Natural killer cell treated with Interleukin-12 subunit alpha and Interleukin-12 subunit beta and Interleukin-15 and Interleukin-18, amount 100 ng/mL, for 72 hours (primary cell): ENCODE measurements around the gene ABI1. TPM values are rescaled to one million over a fixed set of nuclear protein-coding genes. Genes with fewer than 3 reads are reported as not detected.

Source experiments
- ATAC-seq, 2 donors: fragments of 150-1000 bp; cut with Tn5 transposase in 1 of 2; sonication (Bioruptor Pico), chemical (Tn5 transposase) in 1 of 2; 2 replicates each; pipeline ENCODE4 v1.10.0; 2021
- DNase-seq: peaks from one replicate; pipeline ENCODE4 v3.0.0; 2022; ENCODE audit warnings: low spot score
- H3K27ac Mint-ChIP-seq, 2 donors: 1 replicate in 1 of 2; 2 replicates in 1 of 2; pipeline ENCODE4 v1.8.0; 2022; ENCODE audit warnings: mixed read lengths in 2 of 2, mild to moderate bottlenecking in 1 of 2, moderate library complexity in 1 of 2
- H3K27me3 Mint-ChIP-seq, 2 donors: 1 replicate in 1 of 2; 2 replicates in 1 of 2; pipeline ENCODE4 v1.8.0; 2022; ENCODE audit warnings: mixed read lengths in 2 of 2
- H3K36me3 Mint-ChIP-seq: one replicate; pipeline ENCODE4 v1.8.0; 2022; ENCODE audit warnings: mixed read lengths
- H3K4me1 Mint-ChIP-seq, 2 donors: 1 replicate in 1 of 2; 2 replicates in 1 of 2; pipeline ENCODE4 v1.8.0; 2022; ENCODE audit warnings: low read depth in 2 of 2, mixed read lengths in 2 of 2, mild to moderate bottlenecking in 1 of 2
- H3K4me3 Mint-ChIP-seq: one replicate; pipeline ENCODE4 v1.8.0; 2022; ENCODE audit warnings: mixed read lengths
- H3K9me3 Mint-ChIP-seq: 2 replicates; pipeline ENCODE4 v1.8.0; 2022; ENCODE audit warnings: mixed read lengths
- total RNA-seq, 2 donors: library from RNA; stranded (reverse); gene quantifications; one replicate each; pipeline ENCODE4 v1.2.3, GENCODE V29; 2022

ABI1 gene
- total RNA-seq, 2 donors from 2014 or later, result 42.1 to 66.7 TPM

- Mint-ChIP-seq H3K4me3 (no peak overlapping the region), H3K27ac (no peak overlapping the region), H3K9me3 (no peaks in the 10 kb centered on the region), H3K27me3 (no peaks in the 10 kb centered on the region), H3K36me3 (peaks cover 15% of the 10 kb centered on the region), H3K4me1 (peaks cover 10 to 14% of the 10 kb centered on the region in 2 donors)
- ATAC-seq (no peak), DNase-seq (no peak)
Measured at GRCh38 chr10:26723016-26723415, 137.7 kb downstream of the ABI1 start.

DNA sequence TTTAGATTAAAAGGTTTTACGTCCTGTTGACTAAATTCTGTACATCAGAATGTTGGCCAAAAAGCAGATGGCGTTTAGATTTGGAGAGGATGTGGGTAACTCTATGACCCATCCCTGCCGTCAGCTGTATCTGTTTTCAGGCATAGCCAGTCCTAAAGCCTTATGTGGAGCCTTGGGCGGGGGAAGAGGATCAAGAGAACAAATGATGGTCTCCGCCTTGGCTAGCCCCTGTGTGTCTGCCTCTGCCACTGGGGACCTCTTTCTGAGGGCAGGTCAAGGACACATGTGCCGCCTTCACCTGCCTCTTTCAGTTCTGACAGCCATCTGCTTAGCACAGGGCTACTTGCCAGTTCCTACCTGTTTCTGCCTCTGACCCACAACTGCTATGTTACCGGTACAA is 139.2 kb downstream of the ABI1 start:
- peak; percentile 89 to 98 for ATAC-seq
- peaks cover 9% of the 10 kb centered on the region for H3K36me3 Mint-ChIP-seq
- H3K4me1 Mint-ChIP-seq, result peaks cover 10 to 14% of the 10 kb centered on the region in 2 donors
- peak overlapping the region; percentile 73 for H3K4me3 Mint-ChIP-seq
- no peaks in the 10 kb centered on the region for H3K27me3 Mint-ChIP-seq
- DNase-seq, result no peak
- H3K9me3 Mint-ChIP-seq, result no peaks in the 10 kb centered on the region
- peak overlapping the region; percentile 83 to 92 for H3K27ac Mint-ChIP-seq

- Mint-ChIP-seq H3K4me1 (peaks cover 8 to 10% of the 10 kb centered on the region in 2 donors), H3K27me3 (no peaks in the 10 kb centered on the region), H3K27ac (no peak overlapping the region), H3K36me3 (peaks cover 4% of the 10 kb centered on the region), H3K9me3 (no peaks in the 10 kb centered on the region), H3K4me3 (no peak overlapping the region)
- DNase-seq, result no peak
- no peak for ATAC-seq
Measured at GRCh38 chr10:26717476-26717875, 143.3 kb downstream of the ABI1 start.

DNA sequence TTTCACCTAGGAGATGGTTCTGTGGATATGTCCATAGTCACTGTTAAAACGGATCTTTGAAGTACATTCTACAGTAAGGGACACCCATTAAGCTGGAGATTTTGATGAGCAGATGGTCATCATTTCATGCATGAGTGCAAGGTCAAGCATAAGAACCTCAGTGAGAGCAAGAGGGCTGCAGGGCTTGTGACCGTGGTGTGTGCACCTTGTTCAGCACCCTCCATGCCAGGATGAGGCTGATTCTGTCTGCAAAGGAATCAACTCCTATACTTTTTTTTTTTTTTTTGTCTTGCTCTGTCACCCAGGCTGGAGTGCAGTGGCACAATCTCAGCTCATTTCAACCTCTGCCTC is 145.6 kb downstream of the ABI1 start:
- Mint-ChIP-seq H3K9me3 (no peaks in the 10 kb centered on the region), H3K27ac (no peak overlapping the region), H3K4me3 (no peak overlapping the region), H3K36me3 (peaks cover 12% of the 10 kb centered on the region), H3K27me3 (no peaks in the 10 kb centered on the region), H3K4me1 (no peaks in the 10 kb centered on the region)
- no peak for ATAC-seq
- DNase-seq, result no peak

- Mint-ChIP-seq H3K36me3 (peaks cover 12% of the 10 kb centered on the region), H3K27ac (no peak overlapping the region), H3K4me1 (no peaks in the 10 kb centered on the region), H3K4me3 (no peak overlapping the region), H3K9me3 (no peaks in the 10 kb centered on the region), H3K27me3 (no peaks in the 10 kb centered on the region)
- DNase-seq (no peak), ATAC-seq (no peak)
Measured at GRCh38 chr10:26714415-26715136, 146.2 kb downstream of the ABI1 start.

DNA sequence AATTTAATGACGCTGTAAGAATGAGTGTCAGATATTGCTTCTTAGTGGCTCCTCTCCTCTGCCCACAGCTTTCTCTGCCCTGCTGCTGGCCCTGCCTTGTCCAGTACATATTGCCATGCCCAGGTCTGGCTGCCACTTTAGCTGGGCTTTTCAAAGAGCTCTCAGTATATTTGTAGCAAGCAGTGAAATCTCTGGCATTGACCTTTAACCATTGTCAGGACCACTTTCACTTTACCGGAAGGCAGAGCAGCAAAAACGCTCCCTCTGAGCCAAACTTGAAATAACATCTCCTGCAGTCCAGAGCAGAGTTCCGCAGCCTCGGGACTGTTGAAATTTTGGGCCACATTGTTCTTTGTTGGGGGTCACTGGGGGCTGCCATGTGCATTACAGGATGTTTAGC is 149.4 kb downstream of the ABI1 start:
- Mint-ChIP-seq H3K27ac (no peak overlapping the region), H3K36me3 (peaks cover 32% of the 10 kb centered on the region), H3K4me3 (no peak overlapping the region), H3K4me1 (peaks cover 13 to 16% of the 10 kb centered on the region in 2 donors), H3K9me3 (no peaks in the 10 kb centered on the region), H3K27me3 (no peaks in the 10 kb centered on the region)
- ATAC-seq (no peak), DNase-seq (no peak)

DNA sequence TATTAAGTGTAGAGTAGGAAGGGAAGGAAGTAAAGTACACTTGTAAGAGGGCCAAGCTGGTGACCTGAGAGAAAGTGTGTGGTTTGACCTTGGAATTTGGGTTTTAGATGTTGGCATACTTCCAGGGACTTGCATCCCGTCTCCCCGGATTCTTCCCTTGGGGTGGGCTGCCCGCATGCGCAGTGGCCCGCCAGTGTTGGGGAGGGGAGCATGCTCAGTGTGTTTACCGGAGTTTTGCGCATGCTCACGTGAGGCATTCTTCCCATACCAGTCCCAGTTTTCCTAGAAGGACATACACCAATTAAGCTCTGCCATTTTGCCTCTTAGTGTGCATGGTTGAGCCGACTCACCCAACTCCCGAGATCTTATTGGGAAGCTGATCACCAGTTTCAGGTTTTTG is 153.8 kb downstream of the ABI1 start:
- ATAC-seq (no peak), DNase-seq (no peak)
- Mint-ChIP-seq H3K27me3 (no peaks in the 10 kb centered on the region), H3K4me1 (peaks cover 20 to 21% of the 10 kb centered on the region in 2 donors), H3K9me3 (no peaks in the 10 kb centered on the region), H3K36me3 (peaks cover 43% of the 10 kb centered on the region), H3K4me3 (no peak overlapping the region), H3K27ac (no peak overlapping the region)

- Mint-ChIP-seq H3K27me3 (no peaks in the 10 kb centered on the region), H3K4me3 (peak overlapping the region; percentile 59), H3K27ac (peak overlapping the region; percentile 36 to 61), H3K9me3 (no peaks in the 10 kb centered on the region), H3K4me1 (peaks cover 20 to 21% of the 10 kb centered on the region in 2 donors), H3K36me3 (peaks cover 40% of the 10 kb centered on the region)
- ATAC-seq (peak; percentile 59 to 65), DNase-seq (no peak)
Measured at GRCh38 chr10:26706206-26706605, 154.6 kb downstream of the ABI1 start.

DNA sequence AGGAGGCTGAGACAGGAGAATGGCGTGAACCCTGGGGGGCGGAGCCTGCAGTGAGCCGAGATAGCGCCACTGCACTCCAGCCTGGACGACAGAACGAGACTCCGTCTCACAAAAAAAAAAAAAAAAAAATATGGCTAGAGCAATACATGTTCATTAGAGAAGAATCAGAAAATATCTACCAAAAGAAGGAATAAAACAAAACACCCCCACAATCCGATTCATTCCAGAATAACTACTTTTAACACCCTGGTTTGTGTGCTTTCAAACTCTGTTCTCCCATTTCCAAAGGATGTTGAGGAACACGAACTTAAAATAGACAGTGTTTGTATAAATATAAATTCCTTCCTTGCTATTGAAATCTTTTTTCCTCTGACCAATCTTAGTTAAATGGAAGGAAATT is 156.8 kb downstream of the ABI1 start:
- H3K27me3 Mint-ChIP-seq, result no peaks in the 10 kb centered on the region
- DNase-seq, result no peak
- no peaks in the 10 kb centered on the region for H3K9me3 Mint-ChIP-seq
- no peak for ATAC-seq
- peaks cover 44% of the 10 kb centered on the region for H3K36me3 Mint-ChIP-seq
- peaks cover 27% of the 10 kb centered on the region in 2 donors for H3K4me1 Mint-ChIP-seq
- no peak overlapping the region for H3K4me3 Mint-ChIP-seq
- H3K27ac Mint-ChIP-seq, result no peak overlapping the region

DNA sequence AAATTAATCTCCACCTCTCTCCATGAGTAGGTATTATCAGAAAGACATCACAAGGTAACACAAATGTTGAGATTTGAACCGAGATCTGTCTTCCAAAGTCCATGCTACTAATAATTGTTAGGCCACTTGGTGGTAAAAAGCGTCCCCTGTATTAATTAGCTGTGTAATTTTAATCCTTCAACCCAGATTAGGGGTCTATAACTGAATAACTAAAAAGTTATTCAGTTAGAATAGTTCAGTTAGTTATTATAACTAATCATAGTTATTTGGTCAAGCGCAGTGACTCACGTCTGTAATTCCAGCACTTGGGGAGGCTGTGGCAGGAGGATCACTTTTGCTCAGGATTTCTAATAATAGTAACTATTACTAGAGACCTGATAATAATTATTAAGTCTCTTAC is 157.7 kb downstream of the ABI1 start:
- Mint-ChIP-seq H3K27me3 (no peaks in the 10 kb centered on the region), H3K4me3 (no peak overlapping the region), H3K27ac (no peak overlapping the region), H3K36me3 (peaks cover 39% of the 10 kb centered on the region), H3K4me1 (peaks cover 26 to 31% of the 10 kb centered on the region in 2 donors), H3K9me3 (no peaks in the 10 kb centered on the region)
- ATAC-seq (no peak), DNase-seq (no peak)

DNA sequence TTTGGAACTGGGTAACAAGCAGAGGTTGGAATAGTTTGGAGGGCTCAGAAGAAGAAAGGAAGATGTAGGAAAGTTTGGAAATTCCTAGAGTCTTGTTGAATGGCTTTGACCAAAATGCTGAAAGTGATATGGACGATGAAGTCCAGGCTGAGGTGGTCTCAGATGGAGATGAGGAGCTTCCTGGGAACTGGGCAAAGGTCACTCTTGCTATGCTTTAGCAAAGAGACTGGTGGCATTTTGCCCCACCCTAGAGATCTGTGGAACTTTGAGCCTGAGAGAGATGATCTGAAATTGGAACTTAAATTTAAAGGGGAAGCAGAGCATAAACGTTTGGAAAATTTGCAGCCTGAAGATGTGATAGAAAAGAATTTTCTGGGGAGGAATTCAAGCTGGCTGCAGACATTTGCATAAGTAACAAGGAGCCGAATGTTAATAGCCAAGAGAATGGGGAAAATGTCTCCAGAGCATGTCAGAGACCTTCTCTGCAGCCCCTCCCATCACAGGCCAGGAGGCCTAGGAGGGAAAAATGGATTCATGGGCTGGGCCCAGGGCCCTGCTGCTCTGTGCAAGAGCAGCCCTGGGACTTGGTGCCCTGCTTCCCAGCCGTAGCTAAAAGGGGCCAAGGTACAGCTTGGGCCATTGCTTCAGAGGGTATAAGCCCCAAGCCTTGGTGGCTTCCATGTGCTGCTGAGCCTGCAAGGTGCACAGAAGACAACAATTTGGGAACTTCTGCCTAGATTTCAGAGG is 159.7 kb downstream of the ABI1 start:
- H3K27ac Mint-ChIP-seq, result no peak overlapping the region
- H3K4me3 Mint-ChIP-seq, result no peak overlapping the region
- H3K36me3 Mint-ChIP-seq, result peaks cover 21% of the 10 kb centered on the region
- no peak for DNase-seq
- ATAC-seq, result no peak
- no peaks in the 10 kb centered on the region for H3K27me3 Mint-ChIP-seq
- no peaks in the 10 kb centered on the region for H3K9me3 Mint-ChIP-seq
- peaks cover 18 to 29% of the 10 kb centered on the region in 2 donors for H3K4me1 Mint-ChIP-seq

- Mint-ChIP-seq H3K4me3 (peak overlapping the region; percentile 20), H3K9me3 (no peaks in the 10 kb centered on the region)
- DNase-seq, result no peak
Measured at GRCh38 chr10:26699631-26700030, 161.1 kb downstream of the ABI1 start.

DNA sequence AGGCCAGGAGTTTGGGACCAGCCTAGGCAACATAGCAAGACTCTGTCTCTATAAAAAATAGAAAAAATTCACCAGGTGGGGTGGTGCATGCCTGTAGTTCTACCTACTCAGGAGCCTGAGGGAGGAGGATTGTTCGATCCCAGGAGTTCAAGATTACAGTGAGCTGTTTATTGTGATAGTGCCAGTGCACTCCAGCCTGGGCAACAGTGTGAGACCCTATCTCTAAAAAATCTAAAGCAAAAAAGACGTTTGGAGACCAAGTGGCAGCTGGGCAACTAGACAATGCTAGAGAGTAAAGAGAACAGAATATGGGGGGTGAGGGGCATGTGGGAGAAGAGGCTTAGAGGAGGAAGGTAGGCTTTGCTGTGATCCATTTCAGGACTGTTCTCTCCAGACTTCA is 161.8 kb downstream of the ABI1 start:
- Mint-ChIP-seq H3K9me3 (no peaks in the 10 kb centered on the region), H3K27ac (peak overlapping the region; percentile 88 to 94), H3K4me3 (peak overlapping the region; percentile 97), H3K36me3 (peaks cover 12% of the 10 kb centered on the region), H3K27me3 (no peaks in the 10 kb centered on the region), H3K4me1 (peaks cover 16 to 24% of the 10 kb centered on the region in 2 donors)
- ATAC-seq, result no peak
- no peak for DNase-seq

More at GRCh38 chr10:26699631-26700030, 161.1 kb downstream of the ABI1 start:
- no peaks in the 10 kb centered on the region for H3K27me3 Mint-ChIP-seq
- no peak overlapping the region for H3K27ac Mint-ChIP-seq
- peaks cover 12% of the 10 kb centered on the region for H3K36me3 Mint-ChIP-seq
- no peak for ATAC-seq
- peaks cover 16 to 24% of the 10 kb centered on the region in 2 donors for H3K4me1 Mint-ChIP-seq

- H3K27ac Mint-ChIP-seq, result peak overlapping the region; percentile 88 to 94
- peaks cover 16 to 24% of the 10 kb centered on the region in 2 donors for H3K4me1 Mint-ChIP-seq
- no peak for ATAC-seq
Measured at GRCh38 chr10:26697922-26698608, 162.7 kb downstream of the ABI1 start.

More at GRCh38 chr10:26697922-26698608, 162.7 kb downstream of the ABI1 start:
- H3K27me3 Mint-ChIP-seq, result no peaks in the 10 kb centered on the region
- H3K9me3 Mint-ChIP-seq, result no peaks in the 10 kb centered on the region
- peak overlapping the region; percentile 97 for H3K4me3 Mint-ChIP-seq
- DNase-seq, result no peak
- peaks cover 12% of the 10 kb centered on the region for H3K36me3 Mint-ChIP-seq
